ENCODE results near the gene GABRG3. TPM values are rescaled to one million over a fixed set of nuclear protein-coding genes. Genes with fewer than 3 reads are reported as not detected.

GABRG3 gene
- 0.24 and 0.80 TPM in 2 replicates for total RNA-seq
- long read RNA-seq, partial matches to known transcripts: 1 of 2 reads
- long read RNA-seq, other reads (novel, unspliced or antisense): 1 of 2 reads

GRCh38 chr15:26970712-26971210 lies at the start of gene GABRG3:
GABRG3 (plus strand) TSS chr15:26971181.
- H3K36me3 Mint-ChIP-seq (ENCODE audit: insufficient read depth): no peaks in the 10 kb centered on the region
- no peak for TF ChIP-seq CTCF (IDR thresholded peaks at IDR 0.05; ENCODE audit: unreplicated experiment)
- peaks cover 1% of the 10 kb centered on the region for H3K4me1 Mint-ChIP-seq (ENCODE audit: low read depth)
- peaks cover 68% of the 10 kb centered on the region for H3K27me3 Mint-ChIP-seq
- peak within 1 kb of the TSS; percentile 76 for H3K4me3 Mint-ChIP-seq (ENCODE audit: low read depth)
- DNase-seq (ENCODE audit: low spot score, unreplicated experiment): peak; percentile 34
- no peaks in the 10 kb centered on the region for H3K9me3 Mint-ChIP-seq (ENCODE audit: low read depth)
- no peak within 1 kb of the TSS for H3K27ac Mint-ChIP-seq

DNA sequence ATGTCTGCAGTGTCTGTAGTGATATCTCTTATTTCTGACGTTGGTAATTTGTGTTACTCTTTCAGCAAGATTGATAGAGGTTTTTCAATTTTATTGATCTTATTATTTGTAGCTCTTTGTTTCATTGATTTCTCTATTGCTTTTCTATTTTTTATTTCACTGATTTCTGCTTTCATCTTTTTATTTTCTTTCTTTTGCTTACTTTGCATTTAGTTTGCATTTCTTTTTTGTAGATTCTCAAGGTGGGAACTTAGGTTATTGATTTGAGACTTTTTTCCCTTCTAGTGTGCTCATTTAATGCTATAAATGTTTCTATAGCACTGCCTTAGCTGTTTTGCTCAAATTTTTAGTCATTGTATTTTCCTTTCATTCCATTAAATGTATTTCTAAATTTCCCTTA lies 49.5 kb upstream of the GABRG3 start:
- Mint-ChIP-seq H3K27me3 (no peaks in the 10 kb centered on the region), H3K27ac (no peak overlapping the region), H3K9me3 (ENCODE audit: low read depth) (peaks cover 8% of the 10 kb centered on the region), H3K36me3 (ENCODE audit: insufficient read depth) (no peaks in the 10 kb centered on the region), H3K4me1 (ENCODE audit: low read depth) (no peaks in the 10 kb centered on the region), H3K4me3 (ENCODE audit: low read depth) (no peak overlapping the region)
- DNase-seq (ENCODE audit: low spot score, unreplicated experiment): no peak
- TF ChIP-seq CTCF (IDR thresholded peaks at IDR 0.05; ENCODE audit: unreplicated experiment): no peak

DNA sequence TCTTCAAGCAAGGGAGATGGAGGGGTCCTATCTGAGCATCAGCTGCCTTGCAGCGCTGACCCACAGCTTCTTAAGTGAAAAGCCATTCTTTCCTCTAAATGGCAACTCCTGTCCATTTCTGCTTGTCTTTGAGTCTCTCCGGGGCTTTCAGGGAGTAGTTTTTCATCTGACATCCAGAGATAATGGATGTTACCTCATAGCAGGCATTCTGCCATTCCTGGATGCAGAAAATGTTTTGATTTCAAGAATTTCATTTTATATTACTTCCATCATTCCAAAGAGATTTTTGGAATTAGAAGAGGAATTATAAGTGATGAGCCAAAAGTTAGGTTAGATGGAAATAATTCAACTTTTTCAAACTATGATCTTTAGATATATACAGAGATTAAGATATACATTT lies 44.9 kb upstream of the GABRG3 start:
- no peak for TF ChIP-seq CTCF (IDR thresholded peaks at IDR 0.05; ENCODE audit: unreplicated experiment)
- H3K36me3 Mint-ChIP-seq (ENCODE audit: insufficient read depth): no peaks in the 10 kb centered on the region
- peaks cover 3% of the 10 kb centered on the region for H3K27me3 Mint-ChIP-seq
- no peaks in the 10 kb centered on the region for H3K4me1 Mint-ChIP-seq (ENCODE audit: low read depth)
- H3K27ac Mint-ChIP-seq: no peak overlapping the region
- H3K9me3 Mint-ChIP-seq (ENCODE audit: low read depth): no peaks in the 10 kb centered on the region
- DNase-seq (ENCODE audit: low spot score, unreplicated experiment): no peak
- H3K4me3 Mint-ChIP-seq (ENCODE audit: low read depth): no peak overlapping the region

GRCh38 chr15:26928051-26928450 lies 42.9 kb upstream of the GABRG3 start:
- no peak for DNase-seq (ENCODE audit: low spot score, unreplicated experiment)
- H3K36me3 Mint-ChIP-seq (ENCODE audit: insufficient read depth): no peaks in the 10 kb centered on the region
- TF ChIP-seq CTCF (IDR thresholded peaks at IDR 0.05; ENCODE audit: unreplicated experiment): no peak
- no peak overlapping the region for H3K4me3 Mint-ChIP-seq (ENCODE audit: low read depth)
- no peaks in the 10 kb centered on the region for H3K9me3 Mint-ChIP-seq (ENCODE audit: low read depth)
- no peaks in the 10 kb centered on the region for H3K4me1 Mint-ChIP-seq (ENCODE audit: low read depth)
- H3K27me3 Mint-ChIP-seq: peaks cover 6% of the 10 kb centered on the region
- no peak overlapping the region for H3K27ac Mint-ChIP-seq

DNA sequence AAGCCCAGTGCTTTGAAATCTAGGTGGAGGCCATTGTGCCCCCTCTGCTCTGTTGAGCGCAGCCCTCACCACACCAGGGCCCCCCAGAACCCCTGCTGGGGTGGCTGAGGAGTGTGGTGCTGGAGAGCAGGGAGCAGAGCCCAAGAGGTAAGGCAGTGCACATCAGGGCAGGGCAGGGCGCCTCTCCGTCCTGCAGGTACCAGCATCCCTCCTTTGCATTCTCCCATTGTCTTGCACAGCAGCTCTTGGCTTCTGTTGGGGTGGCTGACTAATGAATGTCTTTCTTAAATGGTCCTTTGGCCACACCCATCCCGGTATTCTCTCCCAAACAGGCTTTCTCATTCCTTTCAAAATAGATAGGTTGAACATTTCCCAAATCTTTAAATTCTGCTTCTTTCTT lies 41.4 kb upstream of the GABRG3 start:
- H3K27ac Mint-ChIP-seq: no peak overlapping the region

More for the DNA sequence above, 41.4 kb upstream of the GABRG3 start:
- no peaks in the 10 kb centered on the region for H3K4me1 Mint-ChIP-seq (ENCODE audit: low read depth)
- no peaks in the 10 kb centered on the region for H3K9me3 Mint-ChIP-seq (ENCODE audit: low read depth)
- peaks cover 6% of the 10 kb centered on the region for H3K27me3 Mint-ChIP-seq
- H3K4me3 Mint-ChIP-seq (ENCODE audit: low read depth): no peak overlapping the region
- TF ChIP-seq CTCF (IDR thresholded peaks at IDR 0.05; ENCODE audit: unreplicated experiment): no peak
- DNase-seq (ENCODE audit: low spot score, unreplicated experiment): no peak
- no peaks in the 10 kb centered on the region for H3K36me3 Mint-ChIP-seq (ENCODE audit: insufficient read depth)
